Stimulated activated CD8-positive, alpha-beta memory T cell treated with anti-CD3 and anti-CD28 coated beads, Interleukin-12 subunit alpha, Interleukin-12 subunit beta, amount 100 ng/mL, for 1 hour (primary cell): ENCODE data around the gene RAF1.
A peak's percentile ranks its signal among the peaks of the same experiment; 100 is the strongest.
"Not testable (repeated sequence)": the region's sequence is repeated elsewhere in the genome, so short reads cannot be mapped to it uniquely, and the experiment has no call there.

Experiments used
- DNase-seq: peaks from one replicate; pipeline ENCODE4 v3.0.0-alpha.2; 2020; ENCODE audit warnings: low read depth

Gene RAF1

DNA sequence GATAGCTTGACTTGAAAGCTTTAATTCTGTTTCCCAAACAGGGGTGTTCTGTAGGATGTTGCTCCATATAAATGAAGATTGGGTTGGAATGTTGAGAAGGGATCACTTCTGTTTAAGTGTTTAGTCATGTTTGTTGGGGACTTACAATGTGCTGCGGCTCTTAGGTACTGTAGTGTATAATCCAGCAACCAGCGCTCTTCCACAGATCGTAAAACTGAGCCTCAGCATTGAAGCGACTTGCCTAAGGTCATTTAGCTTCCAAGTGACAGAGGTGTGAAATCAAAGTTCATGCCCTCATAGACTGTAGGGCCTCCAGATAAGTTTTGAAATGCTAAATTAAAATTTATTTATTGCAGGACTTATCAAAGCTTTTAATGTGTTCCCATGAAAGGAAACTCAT lies 105.2 kb downstream of the RAF1 start:
- DNase-seq = no peak

DNA sequence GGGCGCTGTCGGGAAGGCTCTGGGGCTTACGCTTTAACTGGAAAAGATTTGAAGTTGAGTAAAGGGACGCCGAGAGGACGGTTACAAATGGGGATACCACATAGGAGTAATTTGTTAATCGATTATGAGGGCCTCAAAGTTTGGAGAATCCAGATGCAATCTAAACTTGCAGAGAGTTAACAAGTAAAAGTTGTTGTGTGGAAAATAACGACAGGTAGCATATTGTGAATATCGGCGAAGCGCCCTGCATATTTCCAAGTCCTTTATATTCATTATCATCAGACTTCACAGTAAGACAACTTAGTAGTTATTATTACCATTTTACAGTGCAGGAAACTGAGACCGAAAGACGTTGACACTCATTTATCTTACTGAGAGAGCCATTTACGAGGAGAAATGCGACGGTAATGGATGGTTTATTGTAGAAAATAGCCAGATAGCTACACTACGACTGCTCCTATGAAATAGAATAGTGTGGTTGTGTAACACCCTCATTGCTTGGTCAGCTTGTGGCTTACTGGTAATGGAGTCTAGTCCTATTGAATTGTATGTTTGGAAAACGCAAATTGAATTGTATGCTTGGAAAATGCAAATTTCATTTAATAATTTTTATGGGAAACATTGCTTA lies 106.3 kb downstream of the RAF1 start:
- DNase-seq = no peak

DNA sequence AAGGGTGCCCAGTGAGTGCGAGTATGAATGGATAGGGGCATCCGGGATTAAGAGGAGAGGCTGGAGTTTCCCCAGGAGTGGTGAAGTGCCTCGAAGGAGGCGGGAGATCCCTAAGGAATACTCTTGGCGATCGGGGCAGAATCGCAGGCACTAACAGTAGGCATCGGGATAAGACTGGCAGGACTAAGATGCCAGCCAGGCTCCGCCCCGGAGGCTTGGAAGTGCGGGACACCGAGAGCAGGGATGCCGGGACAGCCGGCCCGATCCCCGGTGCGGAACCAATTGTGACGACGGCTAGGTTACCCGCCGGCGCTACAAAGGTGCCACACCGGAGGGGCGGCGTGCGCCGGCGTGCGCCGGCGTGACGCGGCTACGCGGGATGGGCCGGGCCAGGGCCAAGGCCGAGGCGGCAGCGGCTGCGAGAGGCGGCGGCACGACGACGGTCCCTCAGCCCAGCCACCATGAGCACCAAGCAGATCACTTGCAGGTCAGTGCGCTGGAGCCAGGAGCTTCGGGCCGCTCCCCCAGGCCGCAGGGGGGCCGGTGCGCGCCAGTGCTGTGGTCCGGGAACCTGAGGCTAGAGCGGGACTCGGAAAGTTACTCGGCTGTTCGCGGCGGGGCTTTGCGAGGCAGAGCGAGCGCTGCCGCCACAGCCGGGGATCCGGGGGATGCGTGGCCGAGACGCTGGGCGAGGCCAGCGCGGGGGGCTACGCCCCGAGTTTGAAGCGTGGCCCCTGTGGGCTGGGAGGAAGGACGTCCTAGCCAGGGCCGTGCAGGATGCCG lies 107.0 kb downstream of the RAF1 start, which contains the start of gene MKRN2:
MKRN2 (plus strand) TSS at position 398 of the 783 bp plus-strand sequence; CDS start at position 462, 64 bp downstream.
- peak; percentile 76 for DNase-seq

DNA sequence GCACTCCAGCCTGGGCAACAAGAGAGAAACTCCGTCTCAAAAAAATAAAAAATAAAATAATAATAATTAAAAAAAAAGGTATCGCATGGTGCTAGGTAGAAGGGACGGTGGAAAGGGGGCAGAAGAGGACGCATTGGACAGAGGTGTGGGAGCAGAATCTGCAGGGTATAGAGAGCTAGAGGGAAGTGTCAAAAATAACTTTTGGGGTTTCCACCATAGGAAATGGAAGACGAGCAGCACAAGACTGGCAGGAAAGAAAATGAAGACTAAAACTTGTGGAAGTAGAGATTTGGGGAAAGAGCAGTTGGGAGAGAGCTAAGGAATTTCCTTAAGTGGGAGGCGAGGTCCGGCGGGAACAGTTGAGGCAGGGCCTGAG lies 107.6 kb downstream of the RAF1 start:
- DNase-seq = no peak

DNA sequence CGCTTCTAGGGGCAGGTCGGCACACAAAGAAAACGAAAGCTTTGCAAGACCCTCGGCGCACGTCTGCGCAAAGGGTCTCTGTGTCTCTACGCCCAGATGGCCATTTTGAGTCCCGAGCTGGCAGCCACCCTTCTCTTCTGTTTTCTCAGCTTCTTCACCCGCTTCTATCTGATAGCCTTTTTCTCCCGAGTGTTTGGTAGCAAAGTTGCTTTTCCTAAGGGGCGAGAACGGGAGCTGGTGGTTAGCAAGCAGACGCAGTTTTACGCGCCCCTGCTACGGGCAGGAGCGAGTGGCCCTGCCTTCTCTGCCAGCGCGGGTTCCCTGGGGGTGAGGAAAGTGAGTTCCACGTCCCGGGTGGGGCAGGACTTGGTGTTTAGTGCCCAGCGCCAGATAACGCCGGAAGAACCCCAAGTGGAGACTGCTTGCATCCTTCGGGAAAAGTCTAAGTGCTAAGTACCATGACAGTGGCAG lies 110.0 kb downstream of the RAF1 start:
- DNase-seq = no peak

DNA sequence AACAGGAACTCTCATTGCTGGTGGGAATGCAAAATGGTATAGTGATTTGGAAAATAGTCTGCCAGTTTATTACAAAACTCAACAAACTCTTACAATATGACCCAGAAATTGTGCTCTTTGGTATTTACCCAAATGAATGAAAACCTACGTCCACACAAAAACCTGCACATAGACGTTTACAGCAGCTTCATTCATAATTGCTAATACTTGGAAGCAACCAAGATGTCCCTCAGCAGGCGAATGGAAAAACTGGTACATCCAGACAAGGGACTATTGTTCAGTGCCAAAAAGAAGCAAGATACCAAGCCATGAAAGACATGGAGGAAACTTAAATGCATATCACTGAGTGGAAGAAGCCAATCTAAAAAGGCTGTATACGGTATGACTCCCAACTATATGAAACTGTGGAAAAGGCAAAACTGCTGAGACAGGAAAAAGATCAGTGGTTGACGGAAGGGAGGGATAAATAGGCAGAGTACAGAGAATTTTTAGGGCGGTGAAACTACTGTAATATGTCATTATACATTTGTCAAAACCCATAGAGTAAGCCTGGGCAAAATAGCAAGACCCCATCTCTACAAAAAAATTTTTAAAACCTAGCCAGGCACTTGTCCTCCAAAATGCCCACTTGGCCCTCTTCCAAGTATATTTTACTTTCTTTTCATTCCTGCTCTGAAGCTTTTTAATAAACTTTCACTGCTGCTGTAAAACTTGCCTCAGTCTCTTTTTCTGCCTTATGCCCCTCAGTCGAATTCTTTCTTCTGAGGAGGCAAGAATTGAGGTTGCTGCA lies 113.8 kb downstream of the RAF1 start:
- DNase-seq = no peak

DNA sequence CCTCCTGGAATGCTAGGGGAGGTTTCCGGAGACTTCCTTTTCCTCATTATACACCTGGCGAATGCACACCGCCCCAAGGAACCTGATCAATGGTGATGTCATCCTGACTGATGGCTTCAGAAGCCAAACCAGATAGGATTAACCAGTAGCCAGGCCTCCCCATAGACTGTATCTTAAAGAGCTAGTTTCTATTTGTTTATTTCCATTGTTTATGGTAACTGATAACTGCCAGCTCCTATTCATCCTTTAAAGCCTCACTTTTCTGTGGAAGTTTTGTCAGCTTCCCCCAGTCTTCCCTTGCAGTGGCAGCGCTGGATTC lies 118.5 kb downstream of the RAF1 start, which contains the start of gene MKRN2OS:
MKRN2OS (minus strand) TSS at position 27 of the 319 bp plus-strand sequence. CDS start 35 bp downstream, outside the sequence.
- DNase-seq = no peak

DNA sequence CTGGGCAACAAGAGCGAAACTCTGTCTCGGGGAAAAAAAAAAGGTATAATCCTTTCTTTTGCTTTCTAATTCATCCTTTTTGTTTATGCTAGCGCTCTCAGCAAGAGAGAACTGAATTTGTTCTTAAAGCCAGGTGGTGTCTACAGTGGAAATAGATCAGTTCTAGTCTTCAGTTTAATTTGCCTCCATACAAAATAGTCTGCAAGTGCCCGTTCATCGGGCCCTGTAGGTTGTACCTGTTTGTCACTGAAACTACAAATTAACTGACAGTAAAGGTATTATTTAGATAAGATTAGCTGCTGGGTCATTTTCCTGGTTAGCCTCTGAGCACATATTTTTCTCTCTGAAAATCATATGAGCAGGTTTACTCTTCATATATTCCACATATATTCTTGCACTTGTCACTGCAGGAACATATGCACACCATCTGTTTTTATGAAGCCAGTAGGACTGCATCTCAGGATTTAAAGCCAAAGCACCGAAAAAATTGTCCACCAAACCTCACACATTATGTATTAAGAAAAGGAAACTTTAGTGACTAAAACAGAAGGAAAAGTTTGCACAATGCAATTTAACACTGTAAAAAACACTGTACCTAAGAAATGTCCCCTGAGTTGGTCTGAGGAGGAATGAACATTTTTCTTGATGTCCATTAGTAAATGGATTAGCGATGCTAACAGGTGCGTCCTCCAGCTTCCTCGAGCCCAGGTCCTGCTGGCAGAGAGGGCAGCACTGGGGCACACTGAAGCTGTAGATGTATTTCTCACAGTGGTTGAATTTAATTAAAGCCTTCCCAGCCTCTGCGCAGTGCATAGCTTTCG lies 119.1 kb downstream of the RAF1 start:
- no peak for DNase-seq

DNA sequence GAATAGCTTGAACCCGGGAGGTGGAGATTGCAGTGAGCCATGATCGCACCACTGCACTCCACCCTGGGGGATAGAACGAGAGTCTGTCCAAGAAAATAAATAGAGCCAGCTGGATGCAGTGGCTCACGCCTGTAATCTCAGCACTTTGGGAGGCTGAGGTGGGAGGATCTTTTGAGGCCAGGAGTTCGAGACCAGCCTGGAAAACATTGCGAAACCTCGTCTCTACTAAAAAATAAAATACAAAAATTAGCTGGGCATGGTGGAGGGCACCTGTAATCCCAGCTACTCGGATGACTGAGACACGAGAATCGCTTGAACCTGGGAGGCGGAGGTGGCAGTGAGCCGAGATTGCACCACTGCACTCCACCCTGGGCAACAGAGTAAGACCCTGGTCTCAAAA lies 120.4 kb downstream of the RAF1 start:
- DNase-seq = not testable (repeated sequence)

DNA sequence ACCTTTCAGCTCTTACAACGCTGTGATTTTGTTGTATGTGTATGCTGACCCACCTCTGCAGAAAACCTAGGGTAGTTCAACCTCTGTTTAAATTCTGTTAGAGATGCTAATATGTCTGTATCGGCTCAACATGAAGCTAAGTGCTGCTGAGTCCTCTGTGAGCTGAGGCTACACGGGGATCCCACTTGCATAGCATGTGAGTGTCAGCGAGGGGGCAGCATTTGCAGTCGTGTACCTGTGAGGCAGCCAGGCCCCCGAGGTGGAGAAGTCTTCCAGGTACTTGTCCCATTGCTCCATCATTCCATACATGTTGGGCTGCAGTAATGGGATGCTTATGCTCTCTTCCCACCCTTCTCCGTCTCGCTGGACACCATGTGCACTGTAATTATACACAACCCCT lies 122.3 kb downstream of the RAF1 start:
- DNase-seq = no peak

DNA sequence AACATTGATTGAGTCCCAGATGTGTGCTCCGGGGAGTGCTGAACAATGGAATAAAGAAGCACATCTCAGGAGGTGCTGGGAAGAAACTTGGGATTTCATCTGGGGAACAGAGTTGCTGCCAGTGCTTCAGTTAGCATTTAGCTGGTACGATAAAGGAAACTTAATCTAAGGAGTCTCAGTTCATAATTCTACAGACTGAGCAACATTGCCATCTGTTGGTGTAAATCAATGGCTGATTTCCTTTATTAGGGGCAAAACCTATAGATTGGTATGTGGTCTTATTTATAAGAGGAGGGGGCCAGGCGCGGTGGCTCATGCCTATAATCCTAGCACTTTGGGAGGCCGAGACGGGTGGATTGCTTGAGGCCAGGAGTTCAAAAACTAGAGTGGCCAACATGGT lies 127.5 kb downstream of the RAF1 start:
- no peak for DNase-seq
